Heart left ventricle (tissue), 13 donors: ENCODE measurements around the gene POLR1D.

Experiments used
- POLR2A ChIP-seq, 2 donors: fragments of 450-650 bp; IDR thresholded peaks; one replicate each; pipeline ENCODE4 v1.6.1; 2017; ENCODE audit warnings: antibody characterized with exemption in 2 of 2, mild to moderate bottlenecking in 2 of 2, moderate library complexity in 2 of 2
- TF ChIP-seq, protein P1 (sequence below), 12 donors: fragments of 200-600 bp; sonication (generic) in 4 of 12; IDR thresholded peaks; one replicate each; pipeline versions ENCODE4 v1.5.0 to v1.8.0; 2018 to 2022; ENCODE audit warnings: antibody characterized with exemption in 12 of 12, mild to moderate bottlenecking in 5 of 12
- donor health status: ischemic (EF 13 %, LVEDD 7.1; RV severe dilation, severe dysfunction).
- donor health status: DM: no; HTN: yes; CAD: no.
- donor health status: DM: no; HTN: no; CAD: no.
- donor health status: ischemic (EF 25% LVEDD 6.9; RV normal size, moderate dysfunction).
- donor health status: ischemic (EF 25% LVEDD 5.7; RV mildly dilated, moderate dysfunction).
- donor health status: ischemic (EF 35%, LVEDD 5.7; RV mildly dilated, moderate dysfunction).
- donor health status: nonischemic (EF 11% LVEDD 7.7; RV severe dilation, severe dysfunction).
- donor health status: DM: yes; HTN: yes; CAD: no.
- donor health status: PGD.
- donor health status: ischemic (EF 29% LVEDD 5.4; RV normal size, mild dysfunction).
- donor health status: nonischemic (EF 23%, LVEDD 6.1; RV moderate dilation, normal function).

DNA sequence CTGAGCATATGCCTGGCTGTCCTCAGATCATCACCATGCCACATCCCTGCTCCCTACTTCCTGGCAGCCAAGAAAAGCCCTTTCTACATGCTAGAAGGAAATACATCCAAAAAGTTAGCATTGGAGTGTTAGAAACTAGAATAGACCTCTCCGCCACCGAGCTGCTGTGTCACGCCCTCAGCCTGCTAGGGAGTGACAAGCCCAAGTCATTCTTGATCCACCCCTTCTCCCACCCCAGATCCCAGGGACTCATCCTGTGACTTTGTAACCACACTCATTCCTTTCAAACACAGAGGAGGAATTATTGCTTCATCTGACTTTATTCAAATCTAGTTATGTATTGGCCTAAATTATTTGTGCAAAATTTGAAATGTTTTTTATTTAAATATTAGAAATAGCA is 45.3 kb downstream of the POLR1D start:
- TF ChIP-seq, protein P1, sequence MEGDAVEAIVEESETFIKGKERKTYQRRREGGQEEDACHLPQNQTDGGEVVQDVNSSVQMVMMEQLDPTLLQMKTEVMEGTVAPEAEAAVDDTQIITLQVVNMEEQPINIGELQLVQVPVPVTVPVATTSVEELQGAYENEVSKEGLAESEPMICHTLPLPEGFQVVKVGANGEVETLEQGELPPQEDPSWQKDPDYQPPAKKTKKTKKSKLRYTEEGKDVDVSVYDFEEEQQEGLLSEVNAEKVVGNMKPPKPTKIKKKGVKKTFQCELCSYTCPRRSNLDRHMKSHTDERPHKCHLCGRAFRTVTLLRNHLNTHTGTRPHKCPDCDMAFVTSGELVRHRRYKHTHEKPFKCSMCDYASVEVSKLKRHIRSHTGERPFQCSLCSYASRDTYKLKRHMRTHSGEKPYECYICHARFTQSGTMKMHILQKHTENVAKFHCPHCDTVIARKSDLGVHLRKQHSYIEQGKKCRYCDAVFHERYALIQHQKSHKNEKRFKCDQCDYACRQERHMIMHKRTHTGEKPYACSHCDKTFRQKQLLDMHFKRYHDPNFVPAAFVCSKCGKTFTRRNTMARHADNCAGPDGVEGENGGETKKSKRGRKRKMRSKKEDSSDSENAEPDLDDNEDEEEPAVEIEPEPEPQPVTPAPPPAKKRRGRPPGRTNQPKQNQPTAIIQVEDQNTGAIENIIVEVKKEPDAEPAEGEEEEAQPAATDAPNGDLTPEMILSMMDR (IDR thresholded peaks at IDR 0.05), result no peak
- TF ChIP-seq POLR2A (IDR thresholded peaks at IDR 0.05), result no peak
